HepG2 (cell line): Measurements from ENCODE around the gene RCC1. TPM values are rescaled to one million over a fixed set of nuclear protein-coding genes. Genes with fewer than 3 reads are reported as not detected.
A peak's percentile ranks its signal among the peaks of the same experiment; 100 is the strongest.

Experiments used
- EEA1 ChIP-seq: sonication (generic); formaldehyde crosslinking; IDR thresholded peaks from 2 replicates; pipeline ENCODE4 v1.5.1; 2020; ENCODE audit warnings: mild to moderate bottlenecking, missing genetic modification reagents, borderline replicate concordance
- ELF3 ChIP-seq: IDR thresholded peaks from 2 replicates; pipeline ENCODE4 v1.6.1; 2016; ENCODE audit warnings: missing genetic modification reagents, missing compliant biosample characterization
- GATAD1 ChIP-seq: IDR thresholded peaks from 2 replicates; pipeline ENCODE4 v1.6.1; 2016; ENCODE audit warnings: missing genetic modification reagents, missing compliant biosample characterization
- GATAD2A ChIP-seq: IDR thresholded peaks from 2 replicates; pipeline ENCODE4 v1.6.1; 2016
- HMGA1 ChIP-seq: sonication (generic); formaldehyde crosslinking; conservative IDR thresholded peaks from 2 replicates; pipeline ENCODE4 v1.4.0; 2020; ENCODE audit warnings: missing genetic modification reagents
- KDM2A ChIP-seq: sonication (generic); formaldehyde crosslinking; IDR thresholded peaks from 2 replicates; pipeline ENCODE4 v1.4.0; 2020; ENCODE audit warnings: low read depth, missing genetic modification reagents, borderline replicate concordance
- KDM5A ChIP-seq: fragments of 200-600 bp; sonication (generic); IDR thresholded peaks from 2 replicates; pipeline ENCODE4 v1.7.0; 2018; ENCODE audit warnings: antibody characterized with exemption, mild to moderate bottlenecking, low read length, borderline replicate concordance
- KLF11 ChIP-seq: IDR thresholded peaks from 2 replicates; pipeline ENCODE4 v1.6.1; 2016; ENCODE audit warnings: missing compliant biosample characterization
- NCOA1 ChIP-seq: sonication (generic); formaldehyde crosslinking; IDR thresholded peaks from 2 replicates; pipeline ENCODE4 v1.9.0; 2021; ENCODE audit warnings: missing genetic modification reagents
- NFYB ChIP-seq: sonication (generic); formaldehyde crosslinking; IDR thresholded peaks from 2 replicates; pipeline ENCODE4 v1.4.0; 2020; ENCODE audit warnings: missing genetic modification reagents
- PHF20 ChIP-seq: sonication (generic); formaldehyde crosslinking; IDR thresholded peaks from 2 replicates; pipeline ENCODE4 v1.5.0; 2020; ENCODE audit warnings: mild to moderate bottlenecking, missing genetic modification reagents
- RBM39 ChIP-seq: fragments of 200-400 bp; formaldehyde crosslinking; IDR thresholded peaks from one replicate; pipeline ENCODE4 v1.6.1; 2018; ENCODE audit warnings: antibody characterized with exemption, mild to moderate bottlenecking, low read depth, low read length; ENCODE audit not compliant: poor library complexity, severe bottlenecking
- RXRB ChIP-seq: IDR thresholded peaks from 2 replicates; pipeline ENCODE4 v1.6.1; 2016; ENCODE audit warnings: borderline replicate concordance, missing genetic modification reagents, missing compliant biosample characterization
- SRSF9 ChIP-seq: fragments of 200-400 bp; formaldehyde crosslinking; IDR thresholded peaks from 2 replicates; pipeline ENCODE4 v1.6.1; 2018; ENCODE audit warnings: borderline replicate concordance, mild to moderate bottlenecking, low read depth, low read length; ENCODE audit not compliant: insufficient read depth, poor library complexity, severe bottlenecking
- TCF7L2 ChIP-seq: IDR thresholded peaks from 2 replicates; pipeline ENCODE4 v1.6.1; 2011; ENCODE audit warnings: mild to moderate bottlenecking, low read depth, low read length, moderate library complexity
- THYN1 ChIP-seq: sonication (generic); formaldehyde crosslinking; IDR thresholded peaks from 2 replicates; pipeline ENCODE4 v1.8.1; 2023; ENCODE audit warnings: low read depth, mild to moderate bottlenecking, moderate library complexity, missing genetic modification reagents, borderline replicate concordance
- ZIK1 ChIP-seq: sonication (generic); formaldehyde crosslinking; IDR thresholded peaks from 2 replicates; pipeline ENCODE4 v1.5.0; 2020; ENCODE audit warnings: mild to moderate bottlenecking, low read depth, missing genetic modification reagents, borderline replicate concordance
- ZNF101 ChIP-seq: sonication (generic); formaldehyde crosslinking; IDR thresholded peaks from 2 replicates; pipeline ENCODE4 v1.4.0; 2020; ENCODE audit warnings: mild to moderate bottlenecking, low read depth, missing genetic modification reagents, borderline replicate concordance
- ZNF30 ChIP-seq: sonication (generic); formaldehyde crosslinking; IDR thresholded peaks from 2 replicates; pipeline ENCODE4 v1.5.0; 2020; ENCODE audit warnings: mild to moderate bottlenecking, missing genetic modification reagents
- ZNF441 ChIP-seq: sonication (generic); formaldehyde crosslinking; IDR thresholded peaks from 2 replicates; pipeline ENCODE4 v1.7.0; 2021; ENCODE audit warnings: missing genetic modification reagents, borderline replicate concordance
- ZNF577 ChIP-seq: sonication (generic); formaldehyde crosslinking; IDR thresholded peaks from 2 replicates; pipeline ENCODE4 v1.4.0; 2020; ENCODE audit warnings: mild to moderate bottlenecking, low read depth, missing genetic modification reagents, borderline replicate concordance
- ZNF619 ChIP-seq: sonication (generic); formaldehyde crosslinking; IDR thresholded peaks from 2 replicates; pipeline ENCODE4 v1.4.0; 2020; ENCODE audit warnings: mild to moderate bottlenecking, missing genetic modification reagents
- ZNF7 ChIP-seq: IDR thresholded peaks from 2 replicates; pipeline ENCODE4 v1.6.1; 2016; ENCODE audit warnings: missing biosample characterization, missing genetic modification reagents
- ZNF746 ChIP-seq: sonication (generic); formaldehyde crosslinking; IDR thresholded peaks from 2 replicates; pipeline ENCODE4 v1.8.0; 2022; ENCODE audit warnings: mild to moderate bottlenecking, missing genetic modification reagents
- polyA plus RNA-seq, 8 experiments: library from polyadenylated mRNA; depleted of rRNA in 3 of 8; stranded (reverse) in 7 of 8; unstranded in 1 of 8; fragments of >200 nt; fragmentation: Illumina TruSeq in 4 of 8; extraction: Trizol in 4 of 8; gene quantifications; 2 replicates each; pipeline versions ENCODE4 v1.2.1 to v1.2.3, GENCODE V29; 2011 to 2016; ENCODE audit warnings: low read depth in 4 of 8, missing spikeins in 1 of 8, mixed read lengths in 1 of 8; ENCODE audit not compliant: insufficient read depth in 1 of 8
- total RNA-seq, 5 experiments: library from RNA; depleted of rRNA; stranded (reverse); fragments of >200 nt; fragmentation: Illumina TruSeq; extraction: Trizol; gene quantifications; 2 replicates each; pipeline ENCODE4 v1.2.3, GENCODE V29; 2016; ENCODE audit warnings: low read depth in 1 of 5
- TF ChIP-seq, protein P1 (sequence below): sonication (generic); formaldehyde crosslinking; IDR thresholded peaks from 2 replicates; pipeline ENCODE4 v1.4.0; 2020; ENCODE audit warnings: low read depth, mild to moderate bottlenecking, missing genetic modification reagents
- TF ChIP-seq, protein P2 (sequence below): sonication (generic); formaldehyde crosslinking; IDR thresholded peaks from 2 replicates; pipeline ENCODE4 v1.5.1; 2020; ENCODE audit warnings: mild to moderate bottlenecking, missing genetic modification reagents, borderline replicate concordance
- TF ChIP-seq, protein P3 (sequence below): sonication (generic); formaldehyde crosslinking; IDR thresholded peaks from 2 replicates; pipeline ENCODE4 v1.4.0; 2020; ENCODE audit warnings: missing genetic modification reagents

The RCC1 gene
- total and polyA plus RNA-seq, 2 of the 13 experiments (the other 11 are each of a cell fraction or from before 2014, with no cell fraction given), result 47.2 to 80.8 TPM

DNA sequence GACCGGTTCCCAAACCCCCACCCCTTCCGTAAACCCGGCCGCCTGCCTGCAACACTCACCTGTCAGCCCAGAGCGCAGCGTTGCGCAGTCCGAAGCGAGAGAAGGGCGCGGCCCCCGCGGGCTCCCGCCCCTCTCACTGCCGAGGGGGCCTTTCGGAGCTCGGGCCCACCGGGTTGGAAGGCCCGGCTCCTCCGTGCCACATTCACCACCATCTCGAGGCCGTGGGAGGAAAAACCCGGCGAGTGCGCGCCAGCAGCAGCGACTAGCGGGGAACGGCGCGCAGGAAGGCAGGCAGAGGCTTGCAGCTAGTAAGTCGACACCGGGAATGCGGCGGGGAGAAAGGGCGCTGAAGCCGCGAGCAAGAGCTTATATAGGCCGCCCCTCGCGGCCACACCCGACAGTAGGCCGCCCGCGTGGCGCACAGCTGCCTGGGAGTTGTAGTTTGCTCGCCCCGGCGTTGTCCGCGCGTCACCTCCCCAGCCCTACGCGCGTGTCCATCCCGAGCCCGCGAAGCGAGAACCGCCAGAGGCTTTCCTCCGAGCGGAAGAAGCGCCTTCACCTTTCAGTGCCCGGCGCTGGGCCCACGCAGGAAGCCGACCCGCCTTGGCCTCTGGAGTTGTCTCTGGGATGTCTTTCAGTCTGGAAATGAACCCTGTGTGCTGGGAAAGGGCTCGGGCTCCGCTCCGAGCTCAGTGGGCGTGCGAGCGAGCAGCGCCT, 75.8 kb downstream of the RCC1 start (continued):
- TF ChIP-seq ZNF619 (CRISPR knock-in tag) (peak; percentile 84; the same call in 1 of the 2 replicates), KDM2A (CRISPR knock-in tag) (peak; percentile 90), GATAD2A (CRISPR knock-in tag) (peak; percentile 54), ZNF30 (peak; percentile 68; the same call in 1 of the 2 replicates), THYN1 (CRISPR knock-in tag) (no peak), RXRB (CRISPR knock-in tag) (peak; percentile 60; the same call in 1 of the 2 replicates), GATAD1 (CRISPR knock-in tag) (peak; percentile 77), EEA1 (CRISPR knock-in tag) (peak; percentile 87; the same call in 1 of the 2 replicates), ELF3 (CRISPR knock-in tag) (peak; percentile 66; the same call in 1 of the 2 replicates), KLF11 (CRISPR knock-in tag) (peak; percentile 78; the same call in 1 of the 2 replicates), HMGA1 (CRISPR knock-in tag) (no peak), RBM39 (peak; percentile 100), TCF7L2 (no peak), ZNF101 (CRISPR knock-in tag) (peak; percentile 84; the same call in 1 of the 2 replicates), ZNF7 (0 out of 2 replicates have a peak, but pooled peaks have one; percentile 5), ZNF746 (peak; percentile 80), SRSF9 (no peak), ZNF441 (CRISPR knock-in tag) (peak; percentile 74), NFYB (CRISPR knock-in tag) (0 out of 2 replicates have a peak, but pooled peaks have one; percentile 34), NCOA1 (peak; percentile 67; the same call in 1 of the 2 replicates), ZNF577 (CRISPR knock-in tag) (peak; percentile 53; the same call in 1 of the 2 replicates), PHF20 (CRISPR knock-in tag) (peak; percentile 60), KDM5A (peak; percentile 63; the same call in 1 of the 2 replicates), ZIK1 (CRISPR knock-in tag) (peak; percentile 95)
- TF ChIP-seq, protein P1, sequence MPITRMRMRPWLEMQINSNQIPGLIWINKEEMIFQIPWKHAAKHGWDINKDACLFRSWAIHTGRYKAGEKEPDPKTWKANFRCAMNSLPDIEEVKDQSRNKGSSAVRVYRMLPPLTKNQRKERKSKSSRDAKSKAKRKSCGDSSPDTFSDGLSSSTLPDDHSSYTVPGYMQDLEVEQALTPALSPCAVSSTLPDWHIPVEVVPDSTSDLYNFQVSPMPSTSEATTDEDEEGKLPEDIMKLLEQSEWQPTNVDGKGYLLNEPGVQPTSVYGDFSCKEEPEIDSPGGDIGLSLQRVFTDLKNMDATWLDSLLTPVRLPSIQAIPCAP (CRISPR knock-in tag), result peak; percentile 85
- TF ChIP-seq, protein P2, sequence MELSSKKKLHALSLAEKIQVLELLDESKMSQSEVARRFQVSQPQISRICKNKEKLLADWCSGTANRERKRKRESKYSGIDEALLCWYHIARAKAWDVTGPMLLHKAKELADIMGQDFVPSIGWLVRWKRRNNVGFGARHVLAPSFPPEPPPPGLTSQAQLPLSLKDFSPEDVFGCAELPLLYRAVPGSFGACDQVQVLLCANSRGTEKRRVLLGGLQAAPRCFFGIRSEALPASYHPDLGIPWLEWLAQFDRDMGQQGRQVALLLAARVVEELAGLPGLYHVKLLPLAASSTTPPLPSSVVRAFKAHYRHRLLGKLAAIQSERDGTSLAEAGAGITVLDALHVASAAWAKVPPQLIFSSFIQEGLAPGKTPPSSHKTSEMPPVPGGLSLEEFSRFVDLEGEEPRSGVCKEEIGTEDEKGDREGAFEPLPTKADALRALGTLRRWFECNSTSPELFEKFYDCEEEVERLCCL (CRISPR knock-in tag), result no peak
- TF ChIP-seq, protein P3, sequence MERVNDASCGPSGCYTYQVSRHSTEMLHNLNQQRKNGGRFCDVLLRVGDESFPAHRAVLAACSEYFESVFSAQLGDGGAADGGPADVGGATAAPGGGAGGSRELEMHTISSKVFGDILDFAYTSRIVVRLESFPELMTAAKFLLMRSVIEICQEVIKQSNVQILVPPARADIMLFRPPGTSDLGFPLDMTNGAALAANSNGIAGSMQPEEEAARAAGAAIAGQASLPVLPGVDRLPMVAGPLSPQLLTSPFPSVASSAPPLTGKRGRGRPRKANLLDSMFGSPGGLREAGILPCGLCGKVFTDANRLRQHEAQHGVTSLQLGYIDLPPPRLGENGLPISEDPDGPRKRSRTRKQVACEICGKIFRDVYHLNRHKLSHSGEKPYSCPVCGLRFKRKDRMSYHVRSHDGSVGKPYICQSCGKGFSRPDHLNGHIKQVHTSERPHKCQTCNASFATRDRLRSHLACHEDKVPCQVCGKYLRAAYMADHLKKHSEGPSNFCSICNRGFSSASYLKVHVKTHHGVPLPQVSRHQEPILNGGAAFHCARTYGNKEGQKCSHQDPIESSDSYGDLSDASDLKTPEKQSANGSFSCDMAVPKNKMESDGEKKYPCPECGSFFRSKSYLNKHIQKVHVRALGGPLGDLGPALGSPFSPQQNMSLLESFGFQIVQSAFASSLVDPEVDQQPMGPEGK (CRISPR knock-in tag), result peak; percentile 60
